Bronchial epithelial cell (primary cell): ENCODE results near the gene WDFY2. TPM values are rescaled to one million over a fixed set of nuclear protein-coding genes. Genes with fewer than 3 reads are reported as not detected.
A peak's percentile ranks its signal among the peaks of the same experiment; 100 is the strongest.

ENCODE experiments used
- DNase-seq: peaks from one replicate; pipeline ENCODE4 v3.0.0-alpha.2; 2010; ENCODE audit warnings: low read depth
- FAIRE-seq: peaks from 2 replicates; lab custom pipeline; 2011; peaks lifted over from hg19 to GRCh38; lab: Jason Lieb, UNC
- H3K27me3 ChIP-seq: 2 replicates; pipeline ENCODE4 v1.5.1; 2011; ENCODE audit warnings: low read length; ENCODE audit not compliant: control insufficient read depth, insufficient read depth
- H3K36me3 ChIP-seq: 2 replicates; pipeline ENCODE4 v1.5.1; 2011; ENCODE audit warnings: low read length; ENCODE audit not compliant: control insufficient read depth, insufficient read depth
- H3K4me3 ChIP-seq: 2 replicates; pipeline ENCODE4 v1.5.1; 2011; ENCODE audit warnings: mild to moderate bottlenecking, low read depth, low read length, control low read depth
- total RNA-seq: library from RNA; depleted of rRNA; stranded (reverse); fragments of >200 nt; gene quantifications from 2 replicates; pipeline ENCODE4 v1.2.1, GENCODE V29; 2014
- TF ChIP-seq, protein P1 (sequence below): IDR thresholded peaks from 2 replicates; pipeline ENCODE4 v1.5.1; 2011; ENCODE audit warnings: mild to moderate bottlenecking, moderate library complexity, low read length, control low read depth, inconsistent platforms; ENCODE audit not compliant: insufficient read depth, severe bottlenecking

The WDFY2 gene
- total RNA-seq, 1 donor from 2014 or later = 11.3 TPM

DNA sequence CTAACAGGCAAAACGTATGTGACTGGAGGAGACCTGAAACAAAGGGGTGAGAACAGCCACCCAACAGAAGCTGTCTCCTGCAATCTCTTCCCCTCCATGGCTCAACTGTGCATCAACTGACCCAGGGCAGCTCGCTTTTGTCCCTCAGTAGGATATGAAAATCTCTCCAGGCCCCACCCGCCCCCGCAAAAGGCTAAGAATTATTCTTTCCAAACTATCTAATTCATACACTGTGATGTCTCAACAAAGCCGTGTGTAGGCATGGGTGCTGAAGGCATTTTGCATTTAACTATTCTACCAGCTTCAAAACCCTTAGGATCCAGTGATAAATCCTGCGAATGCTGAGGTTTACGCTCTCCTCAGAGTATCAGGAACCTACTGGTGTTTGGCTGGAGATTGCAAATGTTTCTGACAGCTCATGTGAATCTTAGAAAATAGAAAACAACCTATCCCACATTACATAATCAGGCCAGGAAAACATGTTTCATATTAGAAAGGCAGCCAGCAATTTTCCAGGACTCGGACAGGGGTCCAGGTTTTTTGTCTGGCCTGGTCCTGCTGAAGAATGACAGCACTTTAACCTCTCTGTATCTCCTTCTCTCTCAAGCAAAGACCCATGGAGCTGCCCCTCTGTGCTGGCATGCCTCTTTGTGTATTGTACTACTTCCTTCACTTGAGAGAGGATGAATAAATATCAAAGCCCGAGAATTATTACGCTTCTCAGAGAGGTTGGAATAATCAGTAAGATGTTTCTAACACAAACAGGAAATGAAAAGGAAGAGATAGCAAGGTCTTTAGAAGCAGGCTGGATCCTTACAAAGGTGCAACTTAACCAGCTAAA, 202.4 kb downstream of the WDFY2 start:
- Histone ChIP-seq H3K36me3 (no peaks in the 10 kb centered on the region), H3K27me3 (no peaks in the 10 kb centered on the region), H3K4me3 (no peak overlapping the region)
- FAIRE-seq (no peak), DNase-seq (no peak)
- TF ChIP-seq, protein P1, sequence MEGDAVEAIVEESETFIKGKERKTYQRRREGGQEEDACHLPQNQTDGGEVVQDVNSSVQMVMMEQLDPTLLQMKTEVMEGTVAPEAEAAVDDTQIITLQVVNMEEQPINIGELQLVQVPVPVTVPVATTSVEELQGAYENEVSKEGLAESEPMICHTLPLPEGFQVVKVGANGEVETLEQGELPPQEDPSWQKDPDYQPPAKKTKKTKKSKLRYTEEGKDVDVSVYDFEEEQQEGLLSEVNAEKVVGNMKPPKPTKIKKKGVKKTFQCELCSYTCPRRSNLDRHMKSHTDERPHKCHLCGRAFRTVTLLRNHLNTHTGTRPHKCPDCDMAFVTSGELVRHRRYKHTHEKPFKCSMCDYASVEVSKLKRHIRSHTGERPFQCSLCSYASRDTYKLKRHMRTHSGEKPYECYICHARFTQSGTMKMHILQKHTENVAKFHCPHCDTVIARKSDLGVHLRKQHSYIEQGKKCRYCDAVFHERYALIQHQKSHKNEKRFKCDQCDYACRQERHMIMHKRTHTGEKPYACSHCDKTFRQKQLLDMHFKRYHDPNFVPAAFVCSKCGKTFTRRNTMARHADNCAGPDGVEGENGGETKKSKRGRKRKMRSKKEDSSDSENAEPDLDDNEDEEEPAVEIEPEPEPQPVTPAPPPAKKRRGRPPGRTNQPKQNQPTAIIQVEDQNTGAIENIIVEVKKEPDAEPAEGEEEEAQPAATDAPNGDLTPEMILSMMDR = no peak

DNA sequence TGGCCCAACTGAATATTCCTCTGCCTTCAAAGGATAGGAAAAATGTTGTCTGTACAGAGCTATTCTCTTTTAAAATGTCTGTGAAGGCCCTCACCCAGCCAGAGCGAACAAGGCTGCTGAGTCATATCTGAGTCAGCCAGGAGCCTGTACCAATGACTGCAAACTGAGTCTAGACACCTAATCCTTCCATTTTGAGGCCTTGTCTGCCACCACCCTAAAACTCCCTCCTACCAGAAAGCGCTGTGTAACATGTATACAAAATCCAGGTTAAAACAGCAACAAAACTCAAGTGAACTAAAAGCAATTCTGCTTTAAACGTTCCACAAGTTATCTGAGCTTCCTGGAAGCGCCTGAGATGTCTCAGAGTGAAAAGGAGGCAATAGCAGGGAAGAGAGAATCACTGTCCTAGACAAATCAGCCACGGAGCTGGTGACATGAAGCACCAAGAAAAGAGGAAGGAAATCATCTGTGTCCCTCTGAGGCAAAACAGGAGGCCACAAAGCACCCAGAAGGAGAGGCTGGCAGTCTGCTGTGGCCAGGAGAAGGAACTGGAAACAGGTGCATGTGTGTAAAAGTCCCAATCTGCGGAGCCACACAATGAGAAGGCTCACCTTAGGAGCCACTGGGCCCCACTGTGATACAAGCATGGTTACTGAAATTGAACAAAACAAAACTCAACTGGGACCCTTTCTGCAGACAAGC, 209.5 kb downstream of the WDFY2 start:
- DNase-seq (peak; percentile 86), FAIRE-seq (peak; percentile 91)
- TF ChIP-seq, protein P1 = no peak
- no peaks in the 10 kb centered on the region for H3K36me3 ChIP-seq
- no peak overlapping the region for H3K4me3 ChIP-seq
- no peaks in the 10 kb centered on the region for H3K27me3 ChIP-seq

DNA sequence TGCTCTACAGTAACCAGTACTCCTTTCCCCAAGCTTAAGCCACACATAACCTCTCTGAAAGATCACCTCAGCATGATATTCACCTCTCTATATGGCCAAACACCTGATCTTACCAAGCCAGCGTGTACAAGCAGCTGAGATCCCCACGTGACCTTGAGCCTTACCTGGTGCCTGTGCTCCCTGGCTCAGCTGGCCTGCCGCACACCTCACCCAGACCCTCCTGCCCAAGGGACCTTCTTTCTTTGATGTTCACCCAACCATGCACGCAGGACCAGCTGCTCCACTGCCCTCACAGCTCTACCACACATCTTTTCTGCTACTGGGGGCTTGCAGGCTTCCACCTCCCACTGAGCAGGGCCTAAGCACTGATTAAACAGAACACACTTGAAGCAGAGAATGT, 210.7 kb downstream of the WDFY2 start:
- TF ChIP-seq, protein P1 = no peak
- no peak overlapping the region for H3K4me3 ChIP-seq
- DNase-seq (no peak), FAIRE-seq (no peak)
- no peaks in the 10 kb centered on the region for H3K36me3 ChIP-seq
- H3K27me3 ChIP-seq = no peaks in the 10 kb centered on the region

DNA sequence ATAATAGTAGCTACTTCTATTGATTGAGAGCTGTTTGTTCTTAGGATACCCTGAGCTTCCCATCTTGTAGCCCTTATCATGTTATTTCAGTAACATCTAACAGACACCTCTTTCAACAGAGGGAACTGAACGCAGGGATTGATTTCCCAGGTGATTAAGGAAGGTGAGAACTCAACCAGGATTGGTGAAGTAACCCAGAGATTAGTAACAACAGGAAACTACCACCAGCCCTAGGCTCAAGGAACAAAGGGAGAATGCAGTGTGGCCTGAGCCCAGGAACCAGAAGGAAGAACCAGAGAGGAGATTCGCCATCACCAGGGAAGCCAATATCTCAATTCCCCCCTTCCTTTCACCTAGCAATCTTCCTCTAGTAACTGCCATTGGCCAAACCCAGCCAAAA, 211.2 kb downstream of the WDFY2 start:
- Histone ChIP-seq H3K4me3 (no peak overlapping the region), H3K27me3 (no peaks in the 10 kb centered on the region), H3K36me3 (no peaks in the 10 kb centered on the region)
- DNase-seq (no peak), FAIRE-seq (peak; percentile 84)
- TF ChIP-seq, protein P1 = no peak

DNA sequence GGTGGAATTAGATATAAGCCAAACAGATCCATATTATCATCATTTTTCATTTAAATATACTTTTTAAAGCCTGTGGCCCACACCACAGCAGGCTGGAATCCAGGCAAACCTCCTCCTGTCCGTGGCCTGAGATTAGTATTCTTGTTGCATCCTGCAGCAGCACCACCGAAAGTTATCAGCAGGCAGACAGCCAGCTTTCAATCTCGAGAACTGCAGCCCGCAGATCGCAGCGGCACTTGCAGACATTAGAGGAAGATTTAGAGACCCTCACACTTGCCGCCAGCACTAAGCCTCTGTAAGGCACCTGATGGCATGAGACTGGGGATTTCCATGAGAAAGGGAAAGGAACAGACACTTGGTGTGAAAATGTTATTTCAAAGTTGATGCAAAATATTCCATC, 212.3 kb downstream of the WDFY2 start:
- H3K4me3 ChIP-seq = no peak overlapping the region
- H3K36me3 ChIP-seq = no peaks in the 10 kb centered on the region
- no peak for FAIRE-seq
- DNase-seq = no peak
- TF ChIP-seq, protein P1 = no peak
- no peaks in the 10 kb centered on the region for H3K27me3 ChIP-seq
